PC-9 (cell line): ENCODE data around the gene RNF212. TPM values are rescaled to one million over a fixed set of nuclear protein-coding genes. Genes with fewer than 3 reads are reported as not detected.
A peak's percentile ranks its signal among the peaks of the same experiment; 100 is the strongest.

Source experiments
- BruUV-seq: library from RNA; stranded (reverse); fragments of 400-500 nt; replicated peaks from 2 replicates; lab custom pipeline; 2021; lab: Mats Ljungman, UMichigan
- CTCF ChIA-PET: fragments of 300-600 bp; sonication (Branson Sonifier 250); formaldehyde crosslinking; loops from one replicate; lab custom pipeline; 2022; ENCODE audit warnings: antibody characterized with exemption; lab: Charles Lee
- POLR2A ChIA-PET: fragments of 300-600 bp; sonication (Branson Sonifier 250); formaldehyde crosslinking; loops from one replicate; lab custom pipeline; 2022; ENCODE audit warnings: antibody characterized with exemption; ENCODE audit not compliant: unreplicated experiment; lab: Charles Lee
- DNase-seq, 2 experiments: peaks; one replicate each; pipeline versions ENCODE4 v3.0.0 to v3.0.0-alpha.2; 2015 to 2022; ENCODE audit warnings: mixed read lengths in 1 of 2
- H2AFZ ChIP-seq: fragments of 200-600 bp; sonication (generic); 2 replicates; pipeline ENCODE4 v1.8.1; 2017; ENCODE audit warnings: antibody characterized with exemption
- H3F3A ChIP-seq: fragments of 200-600 bp; sonication (generic); 2 replicates; pipeline ENCODE4 v1.8.1; 2017; ENCODE audit warnings: antibody characterized with exemption, mild to moderate bottlenecking, low read depth; ENCODE audit not compliant: insufficient read depth
- H3K27ac ChIP-seq: fragments of 200-600 bp; sonication (generic); 2 replicates; pipeline ENCODE4 v1.6.1; 2016; ENCODE audit warnings: mixed run types
- H3K27me3 ChIP-seq: fragments of 200-600 bp; sonication (generic); 2 replicates; pipeline ENCODE4 v1.6.1; 2016; ENCODE audit warnings: low read depth, mixed run types; ENCODE audit not compliant: insufficient read depth
- H3K36me3 ChIP-seq: fragments of 200-600 bp; sonication (generic); 2 replicates; pipeline ENCODE4 v1.6.1; 2016; ENCODE audit warnings: low read depth, mixed run types
- H3K4me1 ChIP-seq: fragments of 200-600 bp; sonication (generic); replicated peaks from 2 replicates; pipeline ENCODE4 v1.6.1; 2016; ENCODE audit warnings: mixed run types; ENCODE audit not compliant: insufficient read depth
- H3K4me2 ChIP-seq: fragments of 200-600 bp; sonication (generic); 2 replicates; pipeline ENCODE4 v1.6.1; 2017; ENCODE audit warnings: mixed run types
- H3K4me3 ChIP-seq: fragments of 200-600 bp; sonication (generic); 2 replicates; pipeline ENCODE4 v1.6.1; 2016; ENCODE audit warnings: mixed run types
- H3K79me2 ChIP-seq: fragments of 200-600 bp; sonication (generic); 2 replicates; pipeline ENCODE4 v1.6.1; 2017; ENCODE audit warnings: low read depth, mixed run types
- H3K9me2 ChIP-seq: fragments of 200-600 bp; sonication (generic); 2 replicates; pipeline ENCODE4 v1.8.1; 2017; ENCODE audit warnings: mild to moderate bottlenecking; ENCODE audit not compliant: insufficient read depth
- H3K9me3 ChIP-seq: fragments of 200-600 bp; sonication (generic); 2 replicates; pipeline ENCODE4 v1.8.1; 2016; ENCODE audit warnings: low read depth; ENCODE audit not compliant: insufficient read depth
- H4K20me1 ChIP-seq: fragments of 200-600 bp; sonication (generic); 2 replicates; pipeline ENCODE4 v1.8.1; 2017; ENCODE audit not compliant: insufficient read depth
- CTCF ChIP-seq: fragments of 200-600 bp; sonication (generic); conservative IDR thresholded peaks from 2 replicates; pipeline ENCODE4 v1.6.1; 2017; ENCODE audit warnings: mixed run types, antibody characterized with exemption, mild to moderate bottlenecking, moderate library complexity
- EZH2 ChIP-seq: fragments of 200-600 bp; sonication (generic); IDR thresholded peaks from 2 replicates; pipeline ENCODE4 v1.8.0; 2017; ENCODE audit warnings: antibody characterized with exemption, low read depth
- intact Hi-C: fragments of 100-400 bp; cut with micrococcal nuclease; formaldehyde crosslinking; loops from one replicate; pipeline ENCODE4 v1.10.0; 2022; ENCODE audit not compliant: unreplicated experiment
- total RNA-seq: library from RNA; stranded (reverse); gene quantifications from 2 replicates; pipeline ENCODE4 v1.2.3, GENCODE V29; 2021

The RNF212 gene
- total RNA-seq, 1 experiment from 2014 or later, result 4.2 TPM

GRCh38 chr4:1026115-1026514 lies 87.2 kb downstream of the RNF212 start:
- intact Hi-C loops, result no loop called here
- no TSS peak for BruUV-seq
- Histone ChIP-seq H3K9me2 (no peaks in the 10 kb centered on the region), H3K27me3 (0 out of 2 replicates have a peak, but pooled peaks cover 2% of the 10 kb centered on the region), H3F3A (peaks cover 20% of the 10 kb centered on the region; the same call in 1 of the 2 replicates), H3K79me2 (no peaks in the 10 kb centered on the region), H3K4me3 (no peak overlapping the region), H3K9me3 (no peaks in the 10 kb centered on the region), H3K4me1 (no peaks in the 10 kb centered on the region), H4K20me1 (peaks cover 7% of the 10 kb centered on the region; the same call in 1 of the 2 replicates), H2AFZ (no peak overlapping the region), H3K36me3 (no peaks in the 10 kb centered on the region), H3K27ac (no peak overlapping the region), H3K4me2 (no peak overlapping the region)
- ChIA-PET POLR2A (no interaction called here), CTCF (no interaction called here)
- no peak for TF ChIP-seq EZH2
- no peak for TF ChIP-seq CTCF
- peak in 1 of 2 experiments; percentile 40 for DNase-seq

- H4K20me1 ChIP-seq, result peaks cover 7% of the 10 kb centered on the region; the same call in 1 of the 2 replicates
- TF ChIP-seq CTCF (no peak), EZH2 (no peak)
- TSS peak; percentile 38 for BruUV-seq
- no peaks in the 10 kb centered on the region for H3K9me3 ChIP-seq
- no peak for DNase-seq
- no peak overlapping the region for H3K27ac ChIP-seq
- H3K9me2 ChIP-seq, result no peaks in the 10 kb centered on the region
- POLR2A ChIA-PET, result no interaction called here
- CTCF ChIA-PET, result no interaction called here
- H3K4me1 ChIP-seq, result no peaks in the 10 kb centered on the region
- H3K27me3 ChIP-seq, result no peaks in the 10 kb centered on the region
- H3F3A ChIP-seq, result peaks cover 20% of the 10 kb centered on the region; the same call in 1 of the 2 replicates
- H3K36me3 ChIP-seq, result no peaks in the 10 kb centered on the region
- H3K4me2 ChIP-seq, result no peak overlapping the region
- H3K79me2 ChIP-seq, result no peaks in the 10 kb centered on the region
- H3K4me3 ChIP-seq, result no peak overlapping the region
- intact Hi-C loops, result no loop called here
- H2AFZ ChIP-seq, result no peak overlapping the region
Measured at GRCh38 chr4:1024882-1025545, 88.3 kb downstream of the RNF212 start.

- Histone ChIP-seq H3K4me2 (no peak overlapping the region), H2AFZ (no peak overlapping the region), H4K20me1 (peaks cover 7% of the 10 kb centered on the region; the same call in 1 of the 2 replicates), H3K27ac (no peak overlapping the region), H3K4me3 (no peak overlapping the region), H3K9me2 (no peaks in the 10 kb centered on the region), H3K9me3 (no peaks in the 10 kb centered on the region), H3K79me2 (no peaks in the 10 kb centered on the region), H3K36me3 (no peaks in the 10 kb centered on the region), H3K4me1 (no peaks in the 10 kb centered on the region), H3F3A (peaks cover 20% of the 10 kb centered on the region; the same call in 1 of the 2 replicates), H3K27me3 (no peaks in the 10 kb centered on the region)
- no peak for DNase-seq
- BruUV-seq, result no TSS peak
- intact Hi-C loops, result no loop called here
- TF ChIP-seq CTCF, result no peak
- no peak for TF ChIP-seq EZH2
- ChIA-PET POLR2A (no interaction called here), CTCF (no interaction called here)
Measured at GRCh38 chr4:1023895-1024740, 89.2 kb downstream of the RNF212 start.
